Vagina (tissue), 2 donors: ENCODE measurements around the gene SMR3B.

Experiments
- POLR2A ChIP-seq, 2 donors: fragments of 450-650 bp; IDR thresholded peaks; one replicate each; pipeline ENCODE4 v1.6.1; 2017; ENCODE audit warnings: antibody characterized with exemption in 2 of 2, mild to moderate bottlenecking in 2 of 2, moderate library complexity in 2 of 2
- TF ChIP-seq, protein P1 (sequence below), 3 experiments: fragments of 450-650 bp in 2 of 3; fragments of 200-600 bp in 1 of 3; sonication (generic) in 1 of 3; IDR thresholded peaks; one replicate each; pipeline ENCODE4 v1.5.1; 2017 to 2019; ENCODE audit warnings: antibody characterized with exemption in 3 of 3, mild to moderate bottlenecking in 2 of 3, moderate library complexity in 2 of 3

GRCh38 chr4:70402762-70403161, 19.8 kb downstream of the SMR3B start:
- TF ChIP-seq, protein P1, sequence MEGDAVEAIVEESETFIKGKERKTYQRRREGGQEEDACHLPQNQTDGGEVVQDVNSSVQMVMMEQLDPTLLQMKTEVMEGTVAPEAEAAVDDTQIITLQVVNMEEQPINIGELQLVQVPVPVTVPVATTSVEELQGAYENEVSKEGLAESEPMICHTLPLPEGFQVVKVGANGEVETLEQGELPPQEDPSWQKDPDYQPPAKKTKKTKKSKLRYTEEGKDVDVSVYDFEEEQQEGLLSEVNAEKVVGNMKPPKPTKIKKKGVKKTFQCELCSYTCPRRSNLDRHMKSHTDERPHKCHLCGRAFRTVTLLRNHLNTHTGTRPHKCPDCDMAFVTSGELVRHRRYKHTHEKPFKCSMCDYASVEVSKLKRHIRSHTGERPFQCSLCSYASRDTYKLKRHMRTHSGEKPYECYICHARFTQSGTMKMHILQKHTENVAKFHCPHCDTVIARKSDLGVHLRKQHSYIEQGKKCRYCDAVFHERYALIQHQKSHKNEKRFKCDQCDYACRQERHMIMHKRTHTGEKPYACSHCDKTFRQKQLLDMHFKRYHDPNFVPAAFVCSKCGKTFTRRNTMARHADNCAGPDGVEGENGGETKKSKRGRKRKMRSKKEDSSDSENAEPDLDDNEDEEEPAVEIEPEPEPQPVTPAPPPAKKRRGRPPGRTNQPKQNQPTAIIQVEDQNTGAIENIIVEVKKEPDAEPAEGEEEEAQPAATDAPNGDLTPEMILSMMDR (IDR thresholded peaks at IDR 0.05), result no peak
- TF ChIP-seq POLR2A (IDR thresholded peaks at IDR 0.05), result no peak
